Mucosa of descending colon (tissue), 3 donors: ENCODE data around the gene MERTK. TPM values are rescaled to one million over a fixed set of nuclear protein-coding genes. Genes with fewer than 3 reads are reported as not detected.
"Not testable (repeated sequence)": the region's sequence is repeated elsewhere in the genome, so short reads cannot be mapped to it uniquely, and the experiment has no call there.

Experiments used
- ATAC-seq: fragments of 200-7000 bp; cut with Tn5 transposase; one replicate; pipeline ENCODE4 v1.9.1; 2020; ENCODE audit warnings: mild to moderate bottlenecking, moderate library complexity
- DNase-seq, 3 donors: peaks; one replicate each; pipeline ENCODE4 v3.0.0-alpha.2; 2020
- H3K36me3 ChIP-seq: fragments of 200-600 bp; one replicate; pipeline ENCODE4 v1.8.0; 2021; ENCODE audit warnings: low read depth, mild to moderate bottlenecking
- H3K4me1 ChIP-seq: fragments of 200-600 bp; one replicate; pipeline ENCODE4 v1.8.0; 2021; ENCODE audit warnings: low read depth, mild to moderate bottlenecking
- H3K4me3 ChIP-seq: fragments of 200-600 bp; one replicate; pipeline ENCODE4 v1.8.0; 2021; ENCODE audit warnings: mild to moderate bottlenecking
- H3K9me3 ChIP-seq: fragments of 200-600 bp; one replicate; pipeline ENCODE4 v1.8.0; 2021; ENCODE audit warnings: mild to moderate bottlenecking
- CTCF ChIP-seq: fragments of 200-600 bp; IDR thresholded peaks from one replicate; pipeline ENCODE4 v1.8.0; 2022; ENCODE audit warnings: antibody characterized with exemption, mild to moderate bottlenecking
- intact Hi-C, 2 donors: fragments of 100-400 bp; cut with DNase I in 1 of 2; cut with micrococcal nuclease in 1 of 2; formaldehyde crosslinking; loops; one replicate each; pipeline versions ENCODE4 v1.11.0 to v1.11.1; 2022; cut with DNase I, micrococcal nuclease
- total RNA-seq, 3 donors: library from RNA; stranded (reverse); fragmentation: NEBNext Ultra II Directional in 2 of 3; extraction: Animal tissue kit (Norgen Biotek cat#: 25700) in 2 of 3; gene quantifications; one replicate each; pipeline versions ENCODE4 v1.2.1 to v1.2.4, GENCODE V29; 2021 to 2023
- donor health status: DM: no; HTN: no; CAD: no; lungs with moderate emphysema.
- donor health status: DM: no; HTN: no; CAD: no.
- donor health status: DM: no; HTN: yes; CAD: no.

The MERTK gene
- total RNA-seq, 3 donors from 2014 or later = 9.3 to 17.2 (median 13.7) TPM

GRCh38 chr2:111961663-111962062 lies 63.3 kb downstream of the MERTK start:
- DNase-seq = no peak
- no peaks in the 10 kb centered on the region for H3K4me1 ChIP-seq
- no peak for ATAC-seq
- no peaks in the 10 kb centered on the region for H3K9me3 ChIP-seq
- intact Hi-C loops = no loop called here
- H3K4me3 ChIP-seq = no peak overlapping the region
- no peaks in the 10 kb centered on the region for H3K36me3 ChIP-seq
- no peak for TF ChIP-seq CTCF

- ATAC-seq, H3K4me1 ChIP-seq, H3K9me3 ChIP-seq, intact Hi-C loops, H3K36me3 ChIP-seq, DNase-seq, H3K4me3 ChIP-seq: not testable (repeated sequence)
Observed at GRCh38 chr2:111963086-111963485, 64.7 kb downstream of the MERTK start.

GRCh38 chr2:111963508-111963907 lies 65.1 kb downstream of the MERTK start:
- not testable (repeated sequence) for DNase-seq

DNA sequence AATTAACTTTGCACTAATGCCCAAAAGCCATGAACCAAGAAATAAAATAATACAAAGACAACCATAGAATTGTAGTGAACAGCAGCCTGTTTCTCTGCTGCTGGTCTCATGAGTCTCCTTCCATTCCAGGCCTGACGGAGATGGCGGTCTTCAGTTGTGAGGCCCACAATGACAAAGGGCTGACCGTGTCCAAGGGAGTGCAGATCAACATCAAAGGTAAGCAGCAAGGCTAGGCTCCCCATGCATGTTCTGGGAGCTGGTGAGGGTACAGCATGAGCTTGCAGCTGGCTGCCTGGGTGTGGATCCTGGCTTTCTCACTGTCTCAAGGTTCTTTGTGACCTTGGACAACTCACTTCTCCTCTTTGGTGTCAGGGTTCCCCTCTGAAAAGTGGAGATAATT lies 66.7 kb downstream of the MERTK start:
- Histone ChIP-seq H3K36me3 (no peaks in the 10 kb centered on the region), H3K9me3 (no peaks in the 10 kb centered on the region), H3K4me1 (no peaks in the 10 kb centered on the region), H3K4me3 (no peak overlapping the region)
- intact Hi-C loops = no loop called here
- no peak for TF ChIP-seq CTCF
- DNase-seq = no peak
- no peak for ATAC-seq

More at GRCh38 chr2:111963508-111963907, 65.1 kb downstream of the MERTK start:
- H3K4me3 ChIP-seq, H3K9me3 ChIP-seq, intact Hi-C loops, H3K4me1 ChIP-seq, H3K36me3 ChIP-seq, ATAC-seq: not testable (repeated sequence)

DNA sequence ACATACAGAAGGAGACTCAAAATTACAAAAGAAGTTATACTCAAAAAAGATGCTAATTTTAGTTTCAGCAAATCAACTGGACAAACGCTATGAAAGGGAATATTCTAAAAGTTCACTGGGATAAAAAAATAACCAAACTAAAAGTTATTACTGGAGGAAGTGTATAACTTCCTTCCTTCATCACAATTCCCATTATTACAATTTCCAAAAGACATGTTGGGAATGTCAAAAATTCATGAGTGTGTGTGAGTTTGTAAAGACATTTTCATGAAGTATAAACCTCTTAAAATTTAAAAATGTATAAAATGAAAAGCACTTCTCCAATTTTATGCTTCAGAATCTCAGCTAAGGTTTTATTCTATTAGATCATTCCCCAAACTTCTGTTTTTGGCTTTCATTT lies 67.8 kb downstream of the MERTK start:
- TF ChIP-seq CTCF = no peak
- DNase-seq (no peak), ATAC-seq (no peak)
- Histone ChIP-seq H3K9me3 (no peaks in the 10 kb centered on the region), H3K36me3 (no peaks in the 10 kb centered on the region), H3K4me3 (no peak overlapping the region), H3K4me1 (no peaks in the 10 kb centered on the region)
- intact Hi-C loops = no loop called here

DNA sequence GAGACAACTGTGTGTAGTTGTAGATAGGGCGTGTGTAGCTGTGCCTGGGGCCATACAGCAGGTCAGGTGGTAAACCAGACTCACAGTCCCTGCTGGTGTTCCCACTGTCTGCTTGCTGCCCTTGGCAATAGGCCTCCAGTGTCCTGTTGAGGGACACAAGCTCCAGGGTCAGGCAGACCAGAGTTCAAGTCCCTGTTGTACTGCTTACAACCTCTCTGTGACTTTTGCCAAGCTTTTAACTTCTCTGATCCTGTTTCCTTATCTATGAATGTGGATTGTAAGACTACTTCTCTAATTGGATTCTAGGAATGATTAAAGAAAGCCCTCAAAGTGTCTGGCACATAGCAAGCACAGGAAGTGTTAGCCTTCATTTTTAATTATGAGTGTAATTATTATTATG lies 68.6 kb downstream of the MERTK start:
- Histone ChIP-seq H3K4me3 (no peak overlapping the region), H3K4me1 (no peaks in the 10 kb centered on the region), H3K9me3 (no peaks in the 10 kb centered on the region), H3K36me3 (no peaks in the 10 kb centered on the region)
- no peak for TF ChIP-seq CTCF
- intact Hi-C loops = no loop called here
- ATAC-seq (no peak), DNase-seq (no peak)

DNA sequence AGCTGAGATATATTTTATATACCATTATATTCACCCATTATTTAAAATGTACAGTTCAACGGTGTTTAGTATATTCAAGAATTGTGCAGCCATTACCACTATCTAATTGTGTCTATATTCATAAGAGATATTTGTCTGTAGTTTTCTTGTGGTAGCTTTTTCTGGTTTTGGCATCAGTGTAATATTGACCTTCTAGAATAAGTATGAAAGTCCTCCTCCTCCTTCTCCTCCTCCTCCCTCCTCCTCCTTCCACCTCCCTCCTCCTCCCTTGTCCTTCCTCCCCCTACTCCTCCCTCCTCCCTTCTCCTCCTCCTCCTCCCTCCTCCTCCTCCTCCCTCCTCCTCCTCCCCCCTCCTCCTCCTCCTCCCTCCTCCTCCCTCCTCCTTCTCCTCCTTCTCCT lies 72.0 kb downstream of the MERTK start:
- ATAC-seq = no peak
- H3K9me3 ChIP-seq = no peaks in the 10 kb centered on the region
- no peaks in the 10 kb centered on the region for H3K4me1 ChIP-seq
- no peak for TF ChIP-seq CTCF
- intact Hi-C loops = no loop called here
- no peaks in the 10 kb centered on the region for H3K36me3 ChIP-seq
- H3K4me3 ChIP-seq = no peak overlapping the region
- DNase-seq = no peak
